K562 (cell line): ENCODE results near the gene PAFAH2. TPM values are rescaled to one million over a fixed set of nuclear protein-coding genes. Genes with fewer than 3 reads are reported as not detected.
A peak's percentile ranks its signal among the peaks of the same experiment; 100 is the strongest.

Experiments used
- ATAC-seq: fragments of 200-7000 bp; cut with Tn5 transposase; 3 replicates; pipeline ENCODE4 v1.9.1; 2020; ENCODE audit warnings: moderate library complexity
- BruUV-seq: library from RNA; stranded (reverse); fragments of 400-500 nt; replicated peaks from 2 replicates; lab custom pipeline; 2021; lab: Mats Ljungman, UMichigan
- CTCF ChIA-PET: fragments of 300-600 bp; formaldehyde crosslinking; extraction: SDS; loops from one replicate; lab custom pipeline; 2021; ENCODE audit warnings: low intra/inter-chr PET ratio; lab: Yijun Ruan, JAX
- POLR2A ChIA-PET: fragments of 300-600, 350-650 bp; sonication (Branson Sonifier 250); formaldehyde crosslinking; extraction: SDS; loops from one replicate; lab custom pipeline; 2021; ENCODE audit warnings: antibody characterized with exemption, inconsistent platforms; lab: Yijun Ruan, JAX
- DNase-seq, 4 experiments: peaks; one replicate each; pipeline versions ENCODE4 v3.0.0 to v3.0.0-alpha.2; 2011 to 2018; ENCODE audit warnings: low spot score in 3 of 4, mixed read lengths in 3 of 4; ENCODE audit errors: extremely low read depth in 1 of 4
- FAIRE-seq: peaks from 2 replicates; lab custom pipeline; 2011; peaks lifted over from hg19 to GRCh38; lab: Jason Lieb, UNC
- H2AFZ ChIP-seq: 2 replicates; pipeline ENCODE4 v1.6.0; 2011; ENCODE audit warnings: low read depth, low read length, control low read depth, inconsistent platforms
- H3K27ac ChIP-seq: fragments of 200-600 bp; 3 replicates; pipeline ENCODE4 v1.8.0; 2011; ENCODE audit warnings: low read depth, mild to moderate bottlenecking, control low read depth, inconsistent platforms, low read length, moderate library complexity, mixed read lengths; ENCODE audit errors: extremely low read depth
- H3K27me3 ChIP-seq, 2 experiments: fragments of 300-600 bp in 1 of 2; 2 replicates in 1 of 2; 3 replicates in 1 of 2; pipeline versions ENCODE4 v1.6.0 to v1.8.0; 2011; ENCODE audit warnings: inconsistent platforms in 2 of 2, low read length in 2 of 2, mild to moderate bottlenecking in 1 of 2, mixed read lengths in 1 of 2, moderate library complexity in 1 of 2; ENCODE audit not compliant: control insufficient read depth in 2 of 2, insufficient read depth in 2 of 2
- H3K36me3 ChIP-seq: fragments of 300-600 bp; 3 replicates; pipeline ENCODE4 v1.8.0; 2011; ENCODE audit warnings: mild to moderate bottlenecking, low read length, inconsistent platforms; ENCODE audit not compliant: control insufficient read depth, insufficient read depth
- H3K4me1 ChIP-seq, 2 experiments: fragments of 200-600 bp in 1 of 2; replicated peaks in 1 of 2; 2 replicates in 1 of 2; 3 replicates in 1 of 2; pipeline versions ENCODE4 v1.5.1 to v1.8.0; 2011; ENCODE audit warnings: inconsistent platforms in 2 of 2, low read length in 2 of 2, mild to moderate bottlenecking in 1 of 2, mixed read lengths in 1 of 2, moderate library complexity in 1 of 2; ENCODE audit not compliant: control insufficient read depth in 2 of 2, insufficient read depth in 2 of 2
- H3K4me2 ChIP-seq: 2 replicates; pipeline ENCODE4 v1.6.1; 2011; ENCODE audit warnings: low read length, control low read depth, inconsistent platforms, mixed read lengths; ENCODE audit not compliant: insufficient read depth
- H3K4me3 ChIP-seq: fragments of 200-600 bp; sonication (generic), shearing (Covaris generic); 2 replicates; pipeline ENCODE4 v1.5.1; 2016; ENCODE audit warnings: control low read depth, inconsistent platforms
- H3K79me2 ChIP-seq: fragments of 200-600 bp; 3 replicates; pipeline ENCODE4 v1.8.0; 2011; ENCODE audit warnings: low read length, inconsistent platforms; ENCODE audit not compliant: control insufficient read depth, insufficient read depth
- H3K9ac ChIP-seq, 2 experiments: 2 replicates each; pipeline versions ENCODE4 v1.6.0 to v1.6.1; 2011; ENCODE audit warnings: low read depth in 2 of 2, low read length in 2 of 2, control low read depth in 1 of 2, inconsistent platforms in 1 of 2, mild to moderate bottlenecking in 1 of 2, mixed read lengths in 1 of 2; ENCODE audit not compliant: insufficient read depth in 1 of 2
- H3K9me1 ChIP-seq: one replicate; pipeline ENCODE4 v1.6.0; 2011; ENCODE audit warnings: inconsistent platforms, mild to moderate bottlenecking, low read length, moderate library complexity; ENCODE audit not compliant: control insufficient read depth, insufficient read depth
- H3K9me3 ChIP-seq: replicated peaks from 2 replicates; pipeline ENCODE4 v1.5.1; 2011; ENCODE audit warnings: low read depth, low read length, inconsistent platforms; ENCODE audit not compliant: control insufficient read depth, insufficient read depth
- H4K20me1 ChIP-seq: replicated peaks from 2 replicates; pipeline ENCODE4 v1.6.1; 2011; ENCODE audit warnings: low read length, inconsistent platforms, mixed read lengths; ENCODE audit not compliant: control insufficient read depth, insufficient read depth
- HDAC1 ChIP-seq, 2 experiments: fragments of 450-650 bp; IDR thresholded peaks; 2 replicates each; pipeline ENCODE4 v1.6.1; 2016 to 2017; ENCODE audit warnings: inconsistent platforms in 1 of 2, mild to moderate bottlenecking in 1 of 2, moderate library complexity in 1 of 2
- PTTG1 ChIP-seq: fragments of 450-650 bp; IDR thresholded peaks from 2 replicates; pipeline ENCODE4 v1.6.1; 2016; ENCODE audit warnings: low read depth, mild to moderate bottlenecking, missing genetic modification characterization, missing compliant biosample characterization
- ZNF778 ChIP-seq: fragments of 450-650 bp; formaldehyde crosslinking; IDR thresholded peaks from 2 replicates; pipeline ENCODE4 v1.4.0; 2020; ENCODE audit warnings: mild to moderate bottlenecking, moderate library complexity
- WGBS: fragments of 100-300 bp; shearing (Covaris generic); methylation state at CpG from one replicate; pipeline ENCODE4 v1.1.6; 2016; ENCODE audit warnings: low coverage, mixed read lengths; ENCODE audit not compliant: insufficient coverage; ENCODE audit errors: missing lambda C conversion rate; 5-methylcytosine and 5-hydroxymethylcytosine counted together
- in situ Hi-C: fragments of 300-500 bp; cut with MboI; formaldehyde crosslinking; loops from 4 replicates; pipeline ENCODE4 v1.15.0; 2018; ENCODE audit warnings: inconsistent platforms, mixed read lengths
- intact Hi-C: fragments of 100-400 bp; cut with micrococcal nuclease; formaldehyde crosslinking; loops from 2 replicates; pipeline ENCODE4 v1.14.2; 2022
- polyA plus RNA-seq, 8 experiments: library from polyadenylated mRNA; depleted of rRNA in 4 of 8; stranded (reverse) in 5 of 8; unstranded in 3 of 8; fragments of >200 nt; fragmentation: Nextera tagmentation in 2 of 8; fragmentation: Illumina TruSeq in 1 of 8; extraction: Ambion mirVana in 2 of 8; extraction: Trizol in 1 of 8; gene quantifications; 2 replicates each; pipeline versions ENCODE4 v1.2.1 to v1.2.3, GENCODE V29; 2011 to 2014; ENCODE audit warnings: inconsistent platforms in 1 of 8, missing spikeins in 1 of 8
- total RNA-seq, 7 experiments: library from RNA; depleted of rRNA in 6 of 7; stranded (reverse); fragments of >200 nt in 6 of 7; fragmentation: Illumina TruSeq in 2 of 7; extraction: Trizol in 2 of 7; gene quantifications; 2 replicates each; pipeline versions ENCODE4 v1.2.1 to v1.2.3, GENCODE V29; 2011 to 2021; ENCODE audit warnings: low replicate concordance in 1 of 7
- TF ChIP-seq, protein P1 (sequence below): sonication (generic); formaldehyde crosslinking; IDR thresholded peaks from 2 replicates; pipeline ENCODE4 v1.8.1; 2023; ENCODE audit warnings: mild to moderate bottlenecking, missing genetic modification reagents
- TF ChIP-seq, protein P2 (sequence below), 3 experiments: fragments of 200-800 bp in 1 of 3; sonication (Bioruptor generic) in 1 of 3; sonication (generic) in 1 of 3; formaldehyde crosslinking in 1 of 3; IDR thresholded peaks; 2 replicates each; pipeline versions ENCODE4 v1.6.1 to v1.8.0; 2016 to 2022; ENCODE audit warnings: mild to moderate bottlenecking in 2 of 3, missing compliant biosample characterization in 2 of 3, missing genetic modification characterization in 2 of 3, missing genetic modification reagents in 1 of 3
- TF ChIP-seq, protein P3 (sequence below): sonication (generic); formaldehyde crosslinking; IDR thresholded peaks from 2 replicates; pipeline ENCODE4 v1.9.0; 2022; ENCODE audit warnings: mild to moderate bottlenecking, missing genetic modification reagents

The PAFAH2 gene
- total and polyA plus RNA-seq, 9 of the 15 experiments (the other 6 are each of a cell fraction or from before 2014, with no cell fraction given) = 4.2 to 10.9 (median 6.8) TPM

DNA sequence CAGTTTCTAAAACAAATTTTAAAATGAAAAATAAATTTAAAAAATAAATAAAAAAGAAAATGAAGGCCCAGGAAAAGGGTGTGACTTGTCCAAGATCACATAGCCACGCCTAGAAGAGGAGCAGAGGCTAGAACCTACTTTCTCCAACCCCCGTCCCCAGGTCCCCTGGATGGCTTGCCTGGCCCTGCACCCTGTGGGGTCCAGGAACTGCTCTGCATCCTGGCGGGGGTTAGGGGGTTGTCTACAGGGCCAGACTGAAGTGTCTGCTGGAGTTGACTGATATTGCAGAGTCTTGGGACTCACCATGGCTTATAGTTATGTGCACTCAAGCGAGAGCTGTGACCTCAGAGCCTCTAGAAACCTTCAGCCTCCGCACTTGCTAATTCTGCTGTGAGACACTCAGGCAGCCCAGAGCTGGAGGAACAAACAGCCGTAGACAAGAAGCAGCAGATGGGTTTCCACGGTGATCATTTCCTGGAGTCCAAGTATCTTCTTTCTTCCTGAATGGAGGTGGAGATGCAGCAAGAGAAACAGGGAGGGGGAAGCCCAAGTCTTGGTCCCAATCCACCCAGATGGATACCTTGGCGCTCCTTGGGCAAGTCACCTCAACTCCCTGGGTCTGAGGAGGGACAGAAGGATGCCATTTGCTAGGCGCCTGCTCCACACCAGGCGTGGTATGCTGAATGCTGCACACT is 18.5 kb upstream of the PAFAH2 start:
- FAIRE-seq = no peak
- peaks cover 15 to 17% of the 10 kb centered on the region in 2 experiments for H3K4me1 ChIP-seq

More for the DNA sequence above, 18.5 kb upstream of the PAFAH2 start:
- BruUV-seq = no TSS peak
- intact Hi-C loops (no loop called here), in situ Hi-C loops (no loop called here)
- Histone ChIP-seq H3K79me2 (no peaks in the 10 kb centered on the region), H3K9ac (peak overlapping the region in 1 of 2 experiments; percentile 50; a peak in 2 of 4 replicates), H2AFZ (peak overlapping the region; percentile 7; the same call in 1 of the 2 replicates), H4K20me1 (no peaks in the 10 kb centered on the region), H3K4me3 (no peak overlapping the region), H3K9me3 (no peaks in the 10 kb centered on the region), H3K36me3 (no peaks in the 10 kb centered on the region), H3K27me3 (no peaks in the 10 kb centered on the region), H3K4me2 (no peak overlapping the region; the same call in 1 of the 2 replicates), H3K27ac (no peak overlapping the region), H3K9me1 (no peaks in the 10 kb centered on the region)
- TF ChIP-seq, protein P1, sequence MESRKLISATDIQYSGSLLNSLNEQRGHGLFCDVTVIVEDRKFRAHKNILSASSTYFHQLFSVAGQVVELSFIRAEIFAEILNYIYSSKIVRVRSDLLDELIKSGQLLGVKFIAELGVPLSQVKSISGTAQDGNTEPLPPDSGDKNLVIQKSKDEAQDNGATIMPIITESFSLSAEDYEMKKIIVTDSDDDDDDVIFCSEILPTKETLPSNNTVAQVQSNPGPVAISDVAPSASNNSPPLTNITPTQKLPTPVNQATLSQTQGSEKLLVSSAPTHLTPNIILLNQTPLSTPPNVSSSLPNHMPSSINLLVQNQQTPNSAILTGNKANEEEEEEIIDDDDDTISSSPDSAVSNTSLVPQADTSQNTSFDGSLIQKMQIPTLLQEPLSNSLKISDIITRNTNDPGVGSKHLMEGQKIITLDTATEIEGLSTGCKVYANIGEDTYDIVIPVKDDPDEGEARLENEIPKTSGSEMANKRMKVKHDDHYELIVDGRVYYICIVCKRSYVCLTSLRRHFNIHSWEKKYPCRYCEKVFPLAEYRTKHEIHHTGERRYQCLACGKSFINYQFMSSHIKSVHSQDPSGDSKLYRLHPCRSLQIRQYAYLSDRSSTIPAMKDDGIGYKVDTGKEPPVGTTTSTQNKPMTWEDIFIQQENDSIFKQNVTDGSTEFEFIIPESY (CRISPR knock-in tag) = 0 out of 2 replicates have a peak, but pooled peaks have one; percentile 13
- no peak for TF ChIP-seq HDAC1 (IDR thresholded peaks at IDR 0.05)
- no peak for TF ChIP-seq ZNF778
- TF ChIP-seq, protein P2, sequence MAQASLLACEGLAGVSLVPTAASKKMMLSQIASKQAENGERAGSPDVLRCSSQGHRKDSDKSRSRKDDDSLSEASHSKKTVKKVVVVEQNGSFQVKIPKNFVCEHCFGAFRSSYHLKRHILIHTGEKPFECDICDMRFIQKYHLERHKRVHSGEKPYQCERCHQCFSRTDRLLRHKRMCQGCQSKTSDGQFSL (CRISPR knock-in tag; IDR thresholded peaks at IDR 0.05) = no peak
- TF ChIP-seq, protein P2 (tag; IDR thresholded peaks at IDR 0.05) = no peak
- TF ChIP-seq, protein P3, sequence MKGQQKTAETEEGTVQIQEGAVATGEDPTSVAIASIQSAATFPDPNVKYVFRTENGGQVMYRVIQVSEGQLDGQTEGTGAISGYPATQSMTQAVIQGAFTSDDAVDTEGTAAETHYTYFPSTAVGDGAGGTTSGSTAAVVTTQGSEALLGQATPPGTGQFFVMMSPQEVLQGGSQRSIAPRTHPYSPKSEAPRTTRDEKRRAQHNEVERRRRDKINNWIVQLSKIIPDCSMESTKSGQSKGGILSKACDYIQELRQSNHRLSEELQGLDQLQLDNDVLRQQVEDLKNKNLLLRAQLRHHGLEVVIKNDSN = no peak
- TF ChIP-seq PTTG1 (tag) = no peak
- 66% methylated on average over 10 of the region's 10 CpGs for WGBS
- DNase-seq (no peak), ATAC-seq (no peak)
- POLR2A ChIA-PET = interaction anchor here (0.6 to 1.4 kb wide), 3 partner anchors 11 to 121 kb away, joined by 3 to 6 read pairs (median 3); no protein-coding TSS in a partner anchor
- CTCF ChIA-PET = no interaction called here
